Gastrocnemius medialis (tissue), 4 donors: ENCODE results near the gene PKP2. TPM values are rescaled to one million over a fixed set of nuclear protein-coding genes. Genes with fewer than 3 reads are reported as not detected.

Experiments
- ATAC-seq, 2 donors: fragments of 150-250 bp; one replicate each; pipeline ENCODE4 v1.9.1; 2016
- DNase-seq, 2 donors: peaks; one replicate each; pipeline ENCODE4 v3.0.0-alpha.2; 2019
- H3K27ac ChIP-seq, 4 donors: fragments of 200-600 bp; sonication (generic); 1 replicate in 1 of 4; 2 replicates in 3 of 4; pipeline ENCODE4 v1.5.1; 2016 to 2018; ENCODE audit warnings: mild to moderate bottlenecking in 2 of 4, moderate library complexity in 1 of 4
- H3K27me3 ChIP-seq, 3 donors: fragments of 200-600 bp; sonication (generic) in 2 of 3; 1 replicate in 1 of 3; 2 replicates in 2 of 3; pipeline versions ENCODE4 v1.5.1 to v1.6.0; 2016 to 2019; ENCODE audit warnings: mild to moderate bottlenecking in 1 of 3, moderate library complexity in 1 of 3
- H3K36me3 ChIP-seq, 2 donors: fragments of 200-600 bp; sonication (generic) in 1 of 2; one replicate each; pipeline ENCODE4 v1.5.1; 2017 to 2018
- H3K4me1 ChIP-seq, 2 donors: fragments of 200-600 bp; sonication (generic) in 1 of 2; one replicate each; pipeline ENCODE4 v1.5.1; 2016 to 2017; ENCODE audit warnings: mild to moderate bottlenecking in 2 of 2
- H3K4me3 ChIP-seq, 4 donors: fragments of 200-600 bp; sonication (generic) in 3 of 4; 1 replicate in 1 of 4; 2 replicates in 3 of 4; pipeline ENCODE4 v1.5.1; 2016 to 2019; ENCODE audit warnings: mild to moderate bottlenecking in 2 of 4
- H3K9me3 ChIP-seq, 3 donors: fragments of 200-600 bp; sonication (generic) in 2 of 3; 1 replicate in 1 of 3; 2 replicates in 2 of 3; pipeline ENCODE4 v1.5.1; 2016 to 2019
- POLR2A ChIP-seq, 2 donors: fragments of 450-650 bp; IDR thresholded peaks; one replicate each; pipeline ENCODE4 v1.6.1; 2017; ENCODE audit warnings: antibody characterized with exemption in 2 of 2, mild to moderate bottlenecking in 2 of 2, moderate library complexity in 2 of 2
- in situ Hi-C, 4 donors: fragments of 200-750 bp; cut with MboI; loops; one replicate each; pipeline versions ENCODE4 v1.15.0 to v1.8.0; 2017; ENCODE audit warnings: low sequenced_read_pairs in 4 of 4
- intact Hi-C: fragments of 100-400 bp; cut with DNase I; formaldehyde crosslinking; loops from one replicate; pipeline ENCODE4 v1.15.1; 2023; ENCODE audit warnings: low total_unique reads
- total RNA-seq, 4 donors: library from RNA; depleted of rRNA; stranded (reverse); fragments of >200 nt; gene quantifications; one replicate each; pipeline versions ENCODE4 v1.1.0 to v1.2.3, GENCODE V29; 2016
- TF ChIP-seq, protein P1 (sequence below), 5 experiments: fragments of 450-650 bp in 3 of 5; fragments of 200-600 bp in 2 of 5; sonication (generic) in 2 of 5; IDR thresholded peaks in 4 of 5; conservative IDR thresholded peaks in 1 of 5; 1 replicate in 4 of 5; 2 replicates in 1 of 5; pipeline ENCODE4 v1.5.1; 2016 to 2019; ENCODE audit warnings: antibody characterized with exemption in 5 of 5, mild to moderate bottlenecking in 3 of 5, moderate library complexity in 3 of 5

Gene PKP2
- total RNA-seq, 4 donors from 2014 or later, result 3.5 to 7.2 (median 4.1) TPM

DNA sequence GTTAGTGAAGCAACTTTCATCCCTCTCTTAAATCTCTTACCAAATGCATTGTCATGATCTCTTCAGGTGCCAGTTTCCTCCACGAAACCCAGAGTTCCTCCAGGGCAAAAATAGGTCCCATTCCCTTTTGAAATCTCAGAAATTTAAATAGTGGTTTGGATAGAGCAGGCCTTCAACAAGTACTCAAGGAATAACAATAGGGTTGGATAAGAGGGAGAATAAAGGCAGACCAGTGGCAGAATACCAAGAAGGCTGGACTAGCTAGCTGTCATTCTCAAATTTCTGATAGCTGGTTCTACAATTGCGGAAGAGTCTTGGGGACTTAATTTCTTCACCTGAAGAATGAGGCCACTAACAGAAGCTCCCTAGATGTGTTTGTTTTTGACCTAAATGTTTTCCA lies 62.5 kb downstream of the PKP2 start:
- in situ Hi-C loops (no loop called here), intact Hi-C loops (no loop called here)
- no peak overlapping the region for H3K27ac ChIP-seq
- DNase-seq (no peak), ATAC-seq (no peak)
- no peaks in the 10 kb centered on the region for H3K9me3 ChIP-seq
- no peaks in the 10 kb centered on the region for H3K27me3 ChIP-seq
- H3K36me3 ChIP-seq, result no peaks in the 10 kb centered on the region
- TF ChIP-seq, protein P1, sequence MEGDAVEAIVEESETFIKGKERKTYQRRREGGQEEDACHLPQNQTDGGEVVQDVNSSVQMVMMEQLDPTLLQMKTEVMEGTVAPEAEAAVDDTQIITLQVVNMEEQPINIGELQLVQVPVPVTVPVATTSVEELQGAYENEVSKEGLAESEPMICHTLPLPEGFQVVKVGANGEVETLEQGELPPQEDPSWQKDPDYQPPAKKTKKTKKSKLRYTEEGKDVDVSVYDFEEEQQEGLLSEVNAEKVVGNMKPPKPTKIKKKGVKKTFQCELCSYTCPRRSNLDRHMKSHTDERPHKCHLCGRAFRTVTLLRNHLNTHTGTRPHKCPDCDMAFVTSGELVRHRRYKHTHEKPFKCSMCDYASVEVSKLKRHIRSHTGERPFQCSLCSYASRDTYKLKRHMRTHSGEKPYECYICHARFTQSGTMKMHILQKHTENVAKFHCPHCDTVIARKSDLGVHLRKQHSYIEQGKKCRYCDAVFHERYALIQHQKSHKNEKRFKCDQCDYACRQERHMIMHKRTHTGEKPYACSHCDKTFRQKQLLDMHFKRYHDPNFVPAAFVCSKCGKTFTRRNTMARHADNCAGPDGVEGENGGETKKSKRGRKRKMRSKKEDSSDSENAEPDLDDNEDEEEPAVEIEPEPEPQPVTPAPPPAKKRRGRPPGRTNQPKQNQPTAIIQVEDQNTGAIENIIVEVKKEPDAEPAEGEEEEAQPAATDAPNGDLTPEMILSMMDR (IDR thresholded peaks at IDR 0.05 in 4 of 5, conservative IDR thresholded peaks at IDR 0.05 in 1 of 5), result no peak
- TF ChIP-seq POLR2A (IDR thresholded peaks at IDR 0.05), result no peak
- no peak overlapping the region for H3K4me3 ChIP-seq
- H3K4me1 ChIP-seq, result no peaks in the 10 kb centered on the region

DNA sequence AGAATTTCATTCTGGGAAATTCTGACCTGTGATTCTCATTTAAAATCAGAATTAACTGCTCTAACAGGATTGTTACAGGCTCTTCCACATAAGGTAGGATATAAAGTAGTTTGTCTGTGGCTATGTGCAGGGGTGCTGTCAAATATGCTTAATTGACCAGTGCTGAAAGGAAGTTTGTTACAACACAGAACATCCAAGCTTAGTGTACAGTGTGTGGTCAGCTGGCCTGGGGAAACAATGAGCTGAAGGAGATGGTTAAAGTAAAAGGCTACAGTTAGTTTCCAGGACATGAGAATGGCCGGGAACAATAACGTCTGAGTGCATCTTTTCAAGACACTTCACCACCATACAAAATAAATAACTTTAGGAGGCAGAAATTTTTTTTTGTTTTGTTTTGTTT lies 68.0 kb downstream of the PKP2 start:
- Histone ChIP-seq H3K9me3 (no peaks in the 10 kb centered on the region), H3K36me3 (no peaks in the 10 kb centered on the region), H3K4me1 (no peaks in the 10 kb centered on the region), H3K27ac (no peak overlapping the region), H3K4me3 (no peak overlapping the region), H3K27me3 (no peaks in the 10 kb centered on the region)
- TF ChIP-seq, protein P1 (IDR thresholded peaks at IDR 0.05 in 4 of 5, conservative IDR thresholded peaks at IDR 0.05 in 1 of 5), result no peak
- no peak for TF ChIP-seq POLR2A (IDR thresholded peaks at IDR 0.05)
- ATAC-seq, result no peak
- in situ Hi-C loops, result no loop called here
- no peak for DNase-seq
- intact Hi-C loops, result no loop called here

DNA sequence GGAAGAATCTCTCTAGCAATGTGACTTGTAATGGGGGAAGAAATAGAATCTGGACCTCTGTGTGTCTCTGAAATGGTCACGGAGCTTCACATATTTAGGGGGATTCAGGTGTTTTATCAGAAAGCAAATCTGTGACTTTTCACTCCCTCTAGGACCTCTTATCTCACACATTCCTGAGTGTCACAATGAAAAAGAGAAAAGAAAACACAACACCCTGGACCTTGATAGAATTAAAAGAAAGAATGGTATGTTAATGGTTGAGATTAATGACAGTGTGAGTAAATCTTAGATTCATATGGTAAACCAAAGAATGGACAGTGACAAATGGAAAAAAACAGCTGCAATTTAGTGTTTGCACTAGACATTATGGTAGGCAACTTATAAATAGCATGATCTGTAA lies 68.5 kb downstream of the PKP2 start:
- no peak overlapping the region for H3K4me3 ChIP-seq
- no peaks in the 10 kb centered on the region for H3K4me1 ChIP-seq
- intact Hi-C loops (no loop called here), in situ Hi-C loops (no loop called here)
- no peak for ATAC-seq
- no peaks in the 10 kb centered on the region for H3K9me3 ChIP-seq
- H3K36me3 ChIP-seq, result no peaks in the 10 kb centered on the region
- no peak overlapping the region for H3K27ac ChIP-seq
- TF ChIP-seq POLR2A (IDR thresholded peaks at IDR 0.05), result no peak
- TF ChIP-seq, protein P1 (IDR thresholded peaks at IDR 0.05 in 4 of 5, conservative IDR thresholded peaks at IDR 0.05 in 1 of 5), result no peak
- no peak for DNase-seq
- H3K27me3 ChIP-seq, result no peaks in the 10 kb centered on the region

DNA sequence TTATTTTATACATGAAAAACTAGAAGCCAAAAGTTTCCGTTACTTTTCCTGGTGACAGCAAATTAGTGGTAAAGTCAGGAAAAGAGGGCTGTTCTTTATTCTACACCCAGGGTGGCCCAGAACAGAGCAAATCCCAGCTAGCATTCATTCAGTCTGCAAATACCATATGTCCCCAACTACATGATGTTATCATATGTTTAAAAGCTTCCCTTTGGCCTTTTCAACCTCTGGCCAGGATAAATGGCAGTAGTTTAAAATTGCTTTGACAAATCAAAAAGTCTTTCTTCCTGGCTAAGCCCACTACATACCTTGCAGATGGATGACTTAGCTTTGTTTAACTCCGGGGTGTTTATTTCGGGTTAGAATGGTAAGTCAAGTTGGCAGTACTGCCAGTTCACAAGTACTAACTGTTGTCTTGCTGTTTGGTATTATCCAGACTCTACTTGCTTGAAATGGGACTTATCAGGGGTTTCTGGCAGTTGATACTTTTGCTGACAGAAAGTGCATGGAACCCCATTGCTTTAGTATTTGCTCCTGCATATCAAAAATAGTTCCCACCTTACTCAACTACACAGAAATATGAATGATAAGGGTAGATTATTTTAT lies 69.7 kb downstream of the PKP2 start:
- H3K9me3 ChIP-seq, result no peaks in the 10 kb centered on the region
- ATAC-seq, result no peak
- TF ChIP-seq, protein P1 (IDR thresholded peaks at IDR 0.05 in 4 of 5, conservative IDR thresholded peaks at IDR 0.05 in 1 of 5), result no peak
- no peak for TF ChIP-seq POLR2A (IDR thresholded peaks at IDR 0.05)
- H3K27ac ChIP-seq, result no peak overlapping the region
- H3K4me3 ChIP-seq, result no peak overlapping the region
- intact Hi-C loops (no loop called here), in situ Hi-C loops (no loop called here)
- DNase-seq, result no peak
- H3K36me3 ChIP-seq, result no peaks in the 10 kb centered on the region
- H3K4me1 ChIP-seq, result no peaks in the 10 kb centered on the region
- no peaks in the 10 kb centered on the region for H3K27me3 ChIP-seq

DNA sequence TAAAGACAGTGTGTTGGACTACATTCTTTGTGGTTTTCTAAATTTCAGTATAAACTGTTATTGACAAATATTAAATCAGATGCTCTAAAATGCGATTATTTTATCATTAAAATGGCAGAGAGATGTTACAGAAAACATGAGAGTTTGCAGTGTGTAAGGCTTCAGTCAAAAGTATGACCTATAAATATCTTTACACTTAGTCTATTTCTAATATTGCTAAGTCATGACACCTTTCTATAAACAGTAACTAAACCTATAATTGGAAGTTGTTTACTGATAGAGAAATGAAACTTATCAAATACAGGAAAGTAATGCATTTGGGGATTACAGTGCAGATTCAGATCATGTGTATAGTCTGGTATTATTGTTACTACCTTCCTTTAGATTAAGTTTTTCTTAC lies 72.0 kb downstream of the PKP2 start:
- no peak overlapping the region for H3K27ac ChIP-seq

More for the DNA sequence above, 72.0 kb downstream of the PKP2 start:
- no peak overlapping the region for H3K4me3 ChIP-seq
- no peaks in the 10 kb centered on the region for H3K27me3 ChIP-seq
- intact Hi-C loops (no loop called here), in situ Hi-C loops (no loop called here)
- TF ChIP-seq, protein P1 (IDR thresholded peaks at IDR 0.05 in 4 of 5, conservative IDR thresholded peaks at IDR 0.05 in 1 of 5), result no peak
- no peak for TF ChIP-seq POLR2A (IDR thresholded peaks at IDR 0.05)
- no peak for DNase-seq
- no peaks in the 10 kb centered on the region for H3K36me3 ChIP-seq
- no peaks in the 10 kb centered on the region for H3K9me3 ChIP-seq
- ATAC-seq, result no peak
- no peaks in the 10 kb centered on the region for H3K4me1 ChIP-seq
